MCF 10A (cell line): ENCODE results near the gene RNF214. TPM values are rescaled to one million over a fixed set of nuclear protein-coding genes. Genes with fewer than 3 reads are reported as not detected.

Experiments used
- BruUV-seq: library from RNA; stranded (reverse); fragments of 400-500 nt; replicated peaks from 2 replicates; lab custom pipeline; 2021; lab: Mats Ljungman, UMichigan
- CTCF ChIA-PET: fragments of 300-600 bp; sonication (Branson Sonifier 250); formaldehyde crosslinking; extraction: SDS; loops from one replicate; lab custom pipeline; 2021; ENCODE audit warnings: antibody characterized with exemption, inconsistent platforms; lab: Yijun Ruan, JAX
- POLR2A ChIA-PET: fragments of 300-600, 350-650 bp; sonication (Branson Sonifier 250); formaldehyde crosslinking; extraction: SDS; loops from one replicate; lab custom pipeline; 2020; ENCODE audit warnings: antibody characterized with exemption, inconsistent platforms; lab: Yijun Ruan, JAX
- DNase-seq: peaks from one replicate; pipeline ENCODE4 v3.0.0-alpha.2; 2018; ENCODE audit not compliant: unreplicated experiment
- H3K27ac Mint-ChIP-seq: one replicate; pipeline ENCODE4 v1.8.0; 2022; ENCODE audit warnings: mild to moderate bottlenecking, low read depth, mixed read lengths; ENCODE audit not compliant: unreplicated experiment
- H3K27me3 Mint-ChIP-seq: one replicate; pipeline ENCODE4 v1.8.0; 2022; ENCODE audit warnings: mixed read lengths; ENCODE audit not compliant: insufficient read depth, unreplicated experiment
- H3K36me3 Mint-ChIP-seq: one replicate; pipeline ENCODE4 v1.8.0; 2022; ENCODE audit warnings: mild to moderate bottlenecking, moderate library complexity, mixed read lengths; ENCODE audit not compliant: insufficient read depth, unreplicated experiment
- H3K4me1 Mint-ChIP-seq: one replicate; pipeline ENCODE4 v1.8.0; 2022; ENCODE audit warnings: mixed read lengths; ENCODE audit not compliant: insufficient read depth, unreplicated experiment
- H3K4me3 Mint-ChIP-seq: one replicate; pipeline ENCODE4 v1.8.0; 2022; ENCODE audit warnings: mild to moderate bottlenecking, moderate library complexity, mixed read lengths; ENCODE audit not compliant: unreplicated experiment
- H3K9me3 Mint-ChIP-seq: one replicate; pipeline ENCODE4 v1.8.0; 2022; ENCODE audit warnings: mixed read lengths; ENCODE audit not compliant: unreplicated experiment
- intact Hi-C: fragments of 100-400 bp; cut with micrococcal nuclease; formaldehyde crosslinking; loops from 2 replicates; pipeline ENCODE4 v1.14.1; 2022
- total RNA-seq: library from RNA; stranded (reverse); gene quantifications from 2 replicates; pipeline ENCODE4 v1.2.3, GENCODE V29; 2022
- TF ChIP-seq, protein P1 (sequence below): fragments of 200-600 bp; IDR thresholded peaks from one replicate; pipeline ENCODE4 v1.8.0; 2022; ENCODE audit warnings: antibody characterized with exemption, mild to moderate bottlenecking; ENCODE audit not compliant: unreplicated experiment

Gene RNF214
- total RNA-seq, 1 experiment from 2014 or later: 23.3 TPM

DNA sequence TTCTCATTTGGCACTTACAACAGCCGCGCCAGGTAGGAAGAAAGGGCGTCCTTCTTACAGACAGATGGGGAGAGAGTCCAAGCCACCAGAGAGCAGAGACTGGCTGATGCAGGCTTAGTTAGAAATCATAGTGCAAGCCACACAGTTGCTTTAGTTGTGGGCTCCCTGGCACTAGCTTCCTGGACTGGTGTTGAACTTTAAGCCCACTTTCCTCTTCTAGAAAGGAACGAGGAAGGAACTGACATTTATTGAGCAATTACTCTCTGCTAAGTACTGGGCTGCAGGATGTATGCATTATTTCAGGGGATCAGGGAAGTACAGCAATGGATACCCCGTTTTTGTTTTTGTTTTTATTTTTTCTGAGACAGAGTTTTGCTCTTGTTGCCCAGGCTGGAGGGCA, 80.6 kb downstream of the RNF214 start:
- intact Hi-C loops: no loop called here
- TF ChIP-seq, protein P1, sequence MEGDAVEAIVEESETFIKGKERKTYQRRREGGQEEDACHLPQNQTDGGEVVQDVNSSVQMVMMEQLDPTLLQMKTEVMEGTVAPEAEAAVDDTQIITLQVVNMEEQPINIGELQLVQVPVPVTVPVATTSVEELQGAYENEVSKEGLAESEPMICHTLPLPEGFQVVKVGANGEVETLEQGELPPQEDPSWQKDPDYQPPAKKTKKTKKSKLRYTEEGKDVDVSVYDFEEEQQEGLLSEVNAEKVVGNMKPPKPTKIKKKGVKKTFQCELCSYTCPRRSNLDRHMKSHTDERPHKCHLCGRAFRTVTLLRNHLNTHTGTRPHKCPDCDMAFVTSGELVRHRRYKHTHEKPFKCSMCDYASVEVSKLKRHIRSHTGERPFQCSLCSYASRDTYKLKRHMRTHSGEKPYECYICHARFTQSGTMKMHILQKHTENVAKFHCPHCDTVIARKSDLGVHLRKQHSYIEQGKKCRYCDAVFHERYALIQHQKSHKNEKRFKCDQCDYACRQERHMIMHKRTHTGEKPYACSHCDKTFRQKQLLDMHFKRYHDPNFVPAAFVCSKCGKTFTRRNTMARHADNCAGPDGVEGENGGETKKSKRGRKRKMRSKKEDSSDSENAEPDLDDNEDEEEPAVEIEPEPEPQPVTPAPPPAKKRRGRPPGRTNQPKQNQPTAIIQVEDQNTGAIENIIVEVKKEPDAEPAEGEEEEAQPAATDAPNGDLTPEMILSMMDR: no peak
- H3K27me3 Mint-ChIP-seq: no peaks in the 10 kb centered on the region
- CTCF ChIA-PET: interaction anchor here (0.7 kb wide), 1 partner anchor 76 kb away, joined by 4 read pairs; no protein-coding TSS in a partner anchor
- H3K4me1 Mint-ChIP-seq: peaks cover 6% of the 10 kb centered on the region
- POLR2A ChIA-PET: no interaction called here
- no peak overlapping the region for H3K4me3 Mint-ChIP-seq
- H3K27ac Mint-ChIP-seq: no peak overlapping the region
- no peaks in the 10 kb centered on the region for H3K9me3 Mint-ChIP-seq
- no TSS peak for BruUV-seq
- H3K36me3 Mint-ChIP-seq: peaks cover 6% of the 10 kb centered on the region
- DNase-seq: no peak

DNA sequence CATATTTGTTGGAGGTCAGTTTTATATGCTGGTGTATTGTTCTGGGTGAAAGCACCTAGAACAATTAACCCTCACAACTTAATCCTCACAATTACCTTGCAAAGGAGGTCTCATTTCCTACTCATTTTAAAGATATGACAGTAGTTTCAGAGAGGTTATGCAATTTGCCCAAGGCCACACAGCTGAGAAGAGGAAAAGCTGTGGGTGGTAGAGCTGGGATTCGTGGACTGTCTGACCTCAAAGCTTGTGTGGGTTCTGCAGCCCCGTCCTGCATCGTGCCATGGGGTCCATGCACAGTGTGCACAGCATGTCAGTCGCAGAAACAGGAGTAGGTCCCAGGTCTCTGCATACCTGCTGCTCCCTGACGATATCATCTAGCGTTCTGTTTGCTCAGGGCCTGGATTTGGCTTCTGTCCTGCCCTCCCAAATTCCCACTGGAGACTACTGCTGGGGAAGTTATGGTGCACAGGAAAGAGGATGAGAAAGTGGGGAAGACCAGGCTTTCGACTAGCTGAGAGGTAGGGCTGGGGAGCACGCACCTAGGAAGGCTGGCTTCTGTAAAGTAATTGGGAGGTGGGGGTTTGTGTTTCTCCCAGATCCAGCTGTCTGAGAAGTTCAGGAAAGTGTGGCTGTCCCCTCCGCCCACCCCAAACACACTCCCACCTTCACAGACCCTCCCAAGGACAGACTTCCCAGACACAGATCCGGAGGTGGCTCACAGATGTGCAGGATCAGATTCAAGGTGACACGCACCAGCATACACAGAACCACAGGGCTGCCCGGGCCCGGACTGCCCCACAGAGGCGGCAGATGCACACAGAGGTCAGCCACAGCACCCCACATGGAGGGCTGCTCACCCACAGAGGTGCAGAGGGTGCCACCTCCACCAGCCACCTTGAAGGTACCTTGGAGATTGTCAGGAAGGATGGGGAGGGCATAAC, 81.6 kb downstream of the RNF214 start:
- TF ChIP-seq, protein P1: no peak
- H3K27ac Mint-ChIP-seq: peak overlapping the region; percentile 27
- BruUV-seq: no TSS peak

DNA sequence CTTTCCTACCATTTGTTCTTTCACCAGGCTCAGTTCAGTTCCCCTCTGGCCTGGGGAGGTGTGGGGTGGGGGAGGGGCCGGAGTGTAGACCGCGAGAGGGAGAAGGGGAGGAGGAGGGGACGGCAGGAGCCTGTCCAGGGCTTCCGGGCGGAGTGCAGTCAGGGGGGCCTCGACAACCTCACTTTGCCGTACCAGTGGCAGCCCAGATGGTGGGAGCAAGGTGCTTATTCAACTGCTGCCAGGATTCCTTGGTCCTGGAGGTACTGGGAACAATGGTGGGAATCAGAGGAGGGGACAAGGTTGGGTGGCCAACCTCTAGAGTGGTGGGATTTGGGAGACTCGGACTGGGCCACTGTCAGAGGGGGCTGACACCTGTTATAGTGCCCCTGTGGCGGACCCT, 82.4 kb downstream of the RNF214 start:
- Mint-ChIP-seq H3K9me3 (no peaks in the 10 kb centered on the region), H3K4me3 (peak overlapping the region; percentile 83), H3K36me3 (peaks cover 6% of the 10 kb centered on the region), H3K4me1 (peaks cover 13% of the 10 kb centered on the region), H3K27me3 (no peaks in the 10 kb centered on the region), H3K27ac (peak overlapping the region; percentile 27)
- POLR2A ChIA-PET: interaction anchor here (3.1 kb wide), 1 partner anchor 13 kb away, joined by 25 read pairs; the partner anchor contains the start of gene CEP164
- BruUV-seq: no TSS peak
- intact Hi-C loops: no loop called here
- CTCF ChIA-PET: interaction anchor here (0.6 to 2.3 kb wide), 2 partner anchors 53 to 83 kb away, joined by 3 to 8 read pairs; partner anchors contain the start of gene PCSK7
- TF ChIP-seq, protein P1: no peak
- no peak for DNase-seq

More for the DNA sequence above, 81.6 kb downstream of the RNF214 start:
- POLR2A ChIA-PET: interaction anchor here (0.6 to 3.1 kb wide), 3 partner anchors 14 to 137 kb away, joined by 3 to 25 read pairs (median 3); partner anchors contain the start of gene CEP164
- CTCF ChIA-PET: interaction anchor here (0.6 to 0.7 kb wide), 2 partner anchors 53 to 77 kb away, joined by 3 to 4 read pairs; no protein-coding TSS in a partner anchor
- no peak for DNase-seq
- intact Hi-C loops: no loop called here
- Mint-ChIP-seq H3K4me1 (peaks cover 8% of the 10 kb centered on the region), H3K27me3 (no peaks in the 10 kb centered on the region), H3K4me3 (peak overlapping the region; percentile 83), H3K9me3 (no peaks in the 10 kb centered on the region), H3K36me3 (peaks cover 6% of the 10 kb centered on the region)
